A673 (cell line): ENCODE results near the gene NEK3. TPM values are rescaled to one million over a fixed set of nuclear protein-coding genes. Genes with fewer than 3 reads are reported as not detected.
"Not testable (repeated sequence)": the region's sequence is repeated elsewhere in the genome, so short reads cannot be mapped to it uniquely, and the experiment has no call there.

ENCODE experiments used
- BruUV-seq: library from RNA; stranded (reverse); fragments of 400-500 nt; replicated peaks from 2 replicates; lab custom pipeline; 2021; lab: Mats Ljungman, UMichigan
- CTCF ChIA-PET: fragments of 300-600 bp; sonication (Branson Sonifier 250); formaldehyde crosslinking; loops from one replicate; lab custom pipeline; 2022; ENCODE audit warnings: antibody characterized with exemption; lab: Charles Lee
- POLR2A ChIA-PET: fragments of 300-600 bp; sonication (Branson Sonifier 250); formaldehyde crosslinking; loops from one replicate; lab custom pipeline; 2022; ENCODE audit warnings: antibody characterized with exemption; ENCODE audit not compliant: low non-redundant PET; lab: Charles Lee
- DNase-seq: peaks from one replicate; pipeline ENCODE4 v3.0.0-alpha.2; 2015; ENCODE audit warnings: low spot score
- H3K27ac ChIP-seq: fragments of 200-600 bp; sonication (generic); 2 replicates; pipeline ENCODE4 v1.5.1; 2016; ENCODE audit warnings: mixed run types, low read depth, mild to moderate bottlenecking, mixed read lengths, antibody characterized with exemption, low read length; ENCODE audit not compliant: poor library complexity, severe bottlenecking
- H3K27me3 ChIP-seq: fragments of 200-600 bp; sonication (generic); replicated peaks from 2 replicates; pipeline ENCODE4 v1.6.1; 2017; ENCODE audit warnings: mixed run types, low read depth, mild to moderate bottlenecking, mixed read lengths, antibody characterized with exemption, low read length; ENCODE audit not compliant: insufficient read depth, poor library complexity
- H3K36me3 ChIP-seq: fragments of 200-600 bp; sonication (generic); 2 replicates; pipeline ENCODE4 v1.6.1; 2016; ENCODE audit warnings: mixed run types, mild to moderate bottlenecking, mixed read lengths, antibody characterized with exemption, low read length; ENCODE audit not compliant: insufficient read depth, poor library complexity, severe bottlenecking
- H3K4me1 ChIP-seq: fragments of 200-600 bp; sonication (generic); 2 replicates; pipeline ENCODE4 v1.6.1; 2017; ENCODE audit warnings: mixed run types, mild to moderate bottlenecking, mixed read lengths, antibody characterized with exemption, low read length; ENCODE audit not compliant: insufficient read depth, poor library complexity, severe bottlenecking
- H3K4me3 ChIP-seq: fragments of 200-600 bp; sonication (generic); 2 replicates; pipeline ENCODE4 v1.5.1; 2016; ENCODE audit warnings: low read depth, mixed run types, mild to moderate bottlenecking, mixed read lengths, low read length; ENCODE audit not compliant: poor library complexity, severe bottlenecking
- H3K9me3 ChIP-seq: fragments of 200-600 bp; sonication (generic); 2 replicates; pipeline ENCODE4 v1.6.1; 2016; ENCODE audit warnings: mixed run types, low read depth, mild to moderate bottlenecking, mixed read lengths, antibody characterized with exemption, low read length; ENCODE audit not compliant: poor library complexity, severe bottlenecking
- CTCF ChIP-seq: fragments of 300-800, 200-600 bp; sonication (generic); conservative IDR thresholded peaks from 2 replicates; pipeline ENCODE4 v1.5.1; 2017; ENCODE audit warnings: low read depth, mild to moderate bottlenecking, antibody characterized with exemption, low read length, moderate library complexity, mixed read lengths
- EZH2 ChIP-seq: fragments of 200-600 bp; sonication (generic); IDR thresholded peaks from 2 replicates; pipeline ENCODE4 v1.6.1; 2017; ENCODE audit warnings: borderline replicate concordance, low read depth, mild to moderate bottlenecking, mixed read lengths, antibody characterized with exemption, low read length; ENCODE audit not compliant: poor library complexity, severe bottlenecking
- intact Hi-C: fragments of 100-400 bp; cut with micrococcal nuclease; formaldehyde crosslinking; loops from one replicate; pipeline ENCODE4 v1.10.0; 2022; ENCODE audit not compliant: unreplicated experiment
- total RNA-seq: library from RNA; stranded (reverse); gene quantifications from 2 replicates; pipeline ENCODE4 v1.2.3, GENCODE V29; 2021

NEK3 gene
- total RNA-seq, 1 experiment from 2014 or later, result 18.1 TPM

GRCh38 chr13:52194184-52194868 is 34.9 kb upstream of the NEK3 start:
- H3K9me3 ChIP-seq, result no peaks in the 10 kb centered on the region
- DNase-seq, result peak; percentile 90
- no peaks in the 10 kb centered on the region for H3K36me3 ChIP-seq
- POLR2A ChIA-PET, result interaction anchor here (0.6 kb wide), 1 partner anchor 144 kb away, joined by 4 read pairs; no protein-coding TSS in a partner anchor
- no TSS peak for BruUV-seq
- peaks cover 7% of the 10 kb centered on the region for H3K4me1 ChIP-seq
- no peaks in the 10 kb centered on the region for H3K27me3 ChIP-seq
- CTCF ChIA-PET, result no interaction called here
- H3K4me3 ChIP-seq, result peak overlapping the region; percentile 83
- peak overlapping the region; percentile 80 for H3K27ac ChIP-seq
- TF ChIP-seq EZH2 (no peak), CTCF (peak; percentile 22; the same call in 1 of the 2 replicates)
- intact Hi-C loops, result loop anchor here (10.0 kb wide), 1 partner anchor 380 kb away; no protein-coding TSS in a partner anchor

- H3K27ac ChIP-seq, result peak overlapping the region; percentile 80
- H3K36me3 ChIP-seq, H3K27me3 ChIP-seq, H3K9me3 ChIP-seq, H3K4me1 ChIP-seq, DNase-seq: not testable (repeated sequence)
- intact Hi-C loops, result loop anchor here (10.0 kb wide), 1 partner anchor 379 kb away; no protein-coding TSS in a partner anchor
- TSS peak; percentile 73 for BruUV-seq
- POLR2A ChIA-PET, result interaction anchor here (0.6 kb wide), 1 partner anchor 144 kb away, joined by 4 read pairs; no protein-coding TSS in a partner anchor
- peak overlapping the region; percentile 83 for H3K4me3 ChIP-seq
- CTCF ChIA-PET, result interaction anchor here (0.6 kb wide), 1 partner anchor 64 kb away, joined by 3 read pairs; no protein-coding TSS in a partner anchor
These were observed 34.3 kb upstream of the NEK3 start for GRCh38 chr13:52193587-52194183.

DNA sequence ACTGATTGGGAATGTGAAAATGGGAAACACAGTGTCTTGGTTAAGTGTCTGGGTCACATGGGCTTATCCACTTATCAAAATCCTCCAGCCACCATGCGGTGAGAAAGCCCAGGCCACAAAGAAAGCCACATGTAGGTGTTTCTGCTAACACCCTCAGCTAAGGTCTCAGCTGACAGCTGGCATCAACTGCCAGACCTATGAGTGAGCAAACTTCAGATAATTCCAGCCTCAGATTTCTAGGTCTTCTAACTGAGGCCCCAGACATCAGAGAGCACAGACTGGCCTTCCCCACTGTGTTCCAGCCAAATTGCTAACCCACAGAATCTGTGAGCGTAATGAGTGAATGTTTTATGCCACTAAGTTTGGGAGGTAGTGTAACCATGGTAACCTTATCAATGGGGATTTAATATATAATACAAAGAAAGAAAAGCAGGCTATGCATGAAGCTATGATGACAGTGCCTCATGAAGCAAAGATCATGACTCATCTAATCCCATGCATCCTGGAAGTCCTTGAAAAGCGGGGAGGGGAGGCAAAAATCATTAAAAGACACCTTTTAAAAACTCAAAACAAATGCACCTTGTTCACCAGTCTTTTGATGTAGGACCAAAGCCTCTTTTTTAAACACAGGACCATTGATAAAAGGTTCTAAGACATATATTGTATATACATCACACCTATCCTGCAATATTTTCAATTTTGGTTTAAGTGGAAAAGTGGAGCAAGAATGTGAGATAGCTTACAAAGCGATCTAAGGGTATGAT is 28.2 kb upstream of the NEK3 start:
- BruUV-seq, CTCF ChIA-PET: not testable (repeated sequence)

GRCh38 chr13:52187029-52187423 is 27.6 kb upstream of the NEK3 start:
- no peak for DNase-seq
- peaks cover 14% of the 10 kb centered on the region for H3K36me3 ChIP-seq
- intact Hi-C loops, result no loop called here
- H3K4me3 ChIP-seq, result no peak overlapping the region
- BruUV-seq, result no TSS peak
- H3K9me3 ChIP-seq, result no peaks in the 10 kb centered on the region
- TF ChIP-seq CTCF (no peak), EZH2 (no peak)
- ChIA-PET CTCF (no interaction called here), POLR2A (no interaction called here)
- no peaks in the 10 kb centered on the region for H3K4me1 ChIP-seq
- H3K27me3 ChIP-seq, result no peaks in the 10 kb centered on the region
- H3K27ac ChIP-seq, result no peak overlapping the region

More for the DNA sequence above, 28.2 kb upstream of the NEK3 start:
- H3K27me3 ChIP-seq, POLR2A ChIA-PET, intact Hi-C loops, DNase-seq, H3K4me3 ChIP-seq, H3K27ac ChIP-seq, H3K9me3 ChIP-seq, H3K4me1 ChIP-seq: not testable (repeated sequence)
- H3K36me3 ChIP-seq, result peaks cover 14% of the 10 kb centered on the region

DNA sequence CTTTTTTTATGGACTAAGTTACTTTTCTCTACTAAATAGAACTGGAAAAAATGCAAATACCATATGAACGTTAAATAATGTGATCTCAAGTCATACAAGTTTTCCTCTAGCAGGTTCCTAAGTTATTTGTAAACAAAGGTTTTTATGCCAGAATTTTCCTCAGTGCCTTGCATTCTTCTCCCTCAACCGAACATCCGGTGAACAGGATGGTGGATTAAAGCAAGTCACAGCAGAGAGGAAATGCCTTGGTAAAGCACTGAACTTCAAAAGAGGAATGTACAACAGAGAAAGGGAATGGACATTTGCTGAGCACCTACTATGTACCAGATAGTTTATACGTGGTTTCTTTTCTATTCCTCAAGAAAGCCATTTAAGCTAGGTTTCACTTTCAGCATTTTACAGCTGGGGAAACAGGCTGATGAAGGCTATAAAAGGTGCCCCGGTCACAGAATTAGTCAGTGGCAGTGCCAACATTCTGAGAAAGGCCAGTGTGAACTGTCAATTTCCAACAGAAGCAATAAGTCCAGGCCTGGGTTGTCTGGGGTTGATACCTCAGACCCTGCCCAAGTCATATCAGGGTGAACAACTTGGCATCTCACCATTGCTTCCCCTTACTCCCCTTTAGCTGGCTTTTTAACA is 22.0 kb upstream of the NEK3 start:
- DNase-seq, CTCF ChIA-PET, H3K27me3 ChIP-seq, H3K4me1 ChIP-seq, H3K4me3 ChIP-seq, H3K27ac ChIP-seq, BruUV-seq, POLR2A ChIA-PET, H3K9me3 ChIP-seq, intact Hi-C loops: not testable (repeated sequence)
- peaks cover 28% of the 10 kb centered on the region for H3K36me3 ChIP-seq
